ENCODE results near the gene LIG4.
"Not testable (repeated sequence)": the region's sequence is repeated elsewhere in the genome, so short reads cannot be mapped to it uniquely, and the experiment has no call there.

LIG4 gene

DNA sequence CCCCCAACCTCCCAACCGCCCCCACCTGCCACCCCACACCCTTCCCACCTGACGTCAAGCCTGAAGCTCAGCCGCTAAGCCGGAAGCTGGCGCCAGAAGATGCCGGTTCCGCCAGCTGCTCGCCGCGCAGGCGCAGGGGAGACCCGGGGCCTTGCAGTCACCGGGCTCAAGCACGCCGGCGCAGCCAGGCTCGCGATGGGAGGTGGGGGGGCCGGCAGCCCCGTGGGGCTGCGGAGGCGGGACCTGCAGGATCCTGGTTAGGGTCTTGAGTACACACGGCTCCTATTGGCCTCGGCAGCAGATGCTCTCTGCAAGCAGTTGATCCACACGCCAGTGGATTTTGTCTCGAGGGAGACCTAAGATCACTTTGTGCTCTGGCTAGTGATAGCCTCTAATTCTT, at the start of gene LIG4:
TSS of gene LIG4 (minus strand) at position 101 of the 400 bp plus-strand sequence. CDS start 4,268 bp downstream, outside the sequence.
- FAIRE-seq, result peak; percentile 90
- peak; percentile 85 for DNase-seq (ENCODE audit: insufficient read length, low spot score)

DNA sequence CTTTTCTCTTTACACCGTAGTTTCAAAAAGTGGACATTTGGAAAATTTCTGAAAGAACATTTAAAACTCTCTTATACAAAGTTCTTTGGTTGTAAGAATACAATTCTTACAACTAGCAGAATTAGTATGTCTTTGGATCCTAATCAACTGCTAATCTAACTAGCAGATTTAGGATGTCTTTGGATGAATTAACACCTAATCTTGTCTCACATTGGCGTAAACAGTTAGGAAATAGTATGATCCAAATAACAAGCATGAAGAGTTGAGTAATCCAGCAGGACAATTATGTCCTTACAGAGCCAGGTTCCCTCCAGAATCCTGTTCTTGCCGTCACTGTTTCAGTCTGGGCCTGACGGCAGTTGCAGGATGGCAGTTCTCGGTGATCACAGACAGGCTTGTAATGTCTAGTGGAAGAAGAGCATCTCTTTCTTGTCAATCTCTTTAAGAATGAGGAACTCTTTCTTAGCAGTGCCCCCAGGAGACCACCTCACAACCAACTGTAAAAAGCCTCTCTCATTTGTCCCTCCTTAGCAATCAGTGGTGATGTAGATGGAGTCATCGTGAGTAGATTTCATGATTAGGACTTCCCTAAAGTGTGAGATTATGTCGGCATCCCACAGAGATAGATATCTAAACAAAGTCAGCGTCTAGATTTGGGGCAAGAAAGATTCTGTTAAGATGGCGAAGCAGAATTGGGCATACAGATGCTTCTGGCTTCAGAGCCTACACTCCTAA, 48.5 kb upstream of the LIG4 start:
- DNase-seq (ENCODE audit: insufficient read length, low spot score) (no peak), FAIRE-seq (no peak)

DNA sequence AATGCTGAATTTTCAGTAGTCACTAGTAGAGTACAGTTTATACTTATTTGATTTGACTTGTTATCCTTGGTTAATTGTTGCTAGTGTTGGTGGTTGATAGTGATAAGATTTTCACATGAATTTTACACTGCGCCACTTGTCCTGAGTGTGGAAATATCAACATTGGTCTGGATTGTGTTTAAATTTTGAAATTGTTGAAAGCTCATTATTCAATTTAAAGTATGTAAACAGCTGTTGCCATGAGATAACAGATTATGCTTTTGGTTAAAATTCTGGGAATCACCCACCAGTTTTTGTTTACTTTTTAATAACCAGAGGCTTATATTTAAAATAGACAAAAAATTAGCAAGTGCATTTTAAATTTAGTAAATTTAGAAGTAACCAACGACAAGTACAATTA, 41.9 kb upstream of the LIG4 start:
- no peak for FAIRE-seq

GRCh38 chr13:108249150-108249549, 33.8 kb upstream of the LIG4 start:
- DNase-seq (ENCODE audit: insufficient read length, low spot score), result no peak
- peak; percentile 21 for FAIRE-seq

More for the DNA sequence above, 41.9 kb upstream of the LIG4 start:
- no peak for DNase-seq (ENCODE audit: insufficient read length, low spot score)

- no peak for FAIRE-seq
These were observed 15.0 kb upstream of the LIG4 start for GRCh38 chr13:108230377-108230776.

DNA sequence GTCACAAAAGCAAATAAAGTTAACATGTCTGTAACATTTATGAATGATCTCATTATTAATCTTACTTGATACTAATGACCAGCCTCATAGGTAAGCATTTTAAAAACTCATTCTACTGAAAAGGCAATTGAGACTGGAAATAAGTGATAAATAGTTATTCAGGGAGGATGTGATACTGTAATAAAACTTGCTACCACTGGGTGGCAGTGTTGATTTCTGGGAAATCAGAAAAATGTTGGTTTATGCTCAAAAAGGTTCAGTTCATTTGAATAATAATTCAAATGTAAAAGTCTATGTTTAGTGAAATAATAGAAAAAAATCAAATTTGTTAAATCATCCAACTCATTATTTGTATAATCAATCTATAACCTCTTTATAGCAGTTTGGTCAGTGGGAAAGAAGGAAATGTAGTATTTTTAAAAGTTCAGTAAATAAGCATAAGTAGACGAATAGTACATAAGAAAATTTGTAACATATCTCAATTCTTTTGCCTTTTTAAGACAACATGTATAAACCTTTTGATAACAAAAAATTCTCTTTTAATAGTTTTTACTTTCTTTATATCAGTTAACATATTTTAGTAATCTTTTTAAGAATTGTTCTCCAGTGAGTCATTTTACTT, 12.4 kb upstream of the LIG4 start:
- no peak for DNase-seq (ENCODE audit: insufficient read length, low spot score)
- peak; percentile 92 for FAIRE-seq

More at GRCh38 chr13:108230377-108230776, 15.0 kb upstream of the LIG4 start:
- no peak for DNase-seq (ENCODE audit: insufficient read length, low spot score)

- FAIRE-seq, result peak; percentile 75
- DNase-seq (ENCODE audit: insufficient read length, low spot score), result no peak
These were observed 10.8 kb upstream of the LIG4 start for GRCh38 chr13:108226184-108226583.

DNA sequence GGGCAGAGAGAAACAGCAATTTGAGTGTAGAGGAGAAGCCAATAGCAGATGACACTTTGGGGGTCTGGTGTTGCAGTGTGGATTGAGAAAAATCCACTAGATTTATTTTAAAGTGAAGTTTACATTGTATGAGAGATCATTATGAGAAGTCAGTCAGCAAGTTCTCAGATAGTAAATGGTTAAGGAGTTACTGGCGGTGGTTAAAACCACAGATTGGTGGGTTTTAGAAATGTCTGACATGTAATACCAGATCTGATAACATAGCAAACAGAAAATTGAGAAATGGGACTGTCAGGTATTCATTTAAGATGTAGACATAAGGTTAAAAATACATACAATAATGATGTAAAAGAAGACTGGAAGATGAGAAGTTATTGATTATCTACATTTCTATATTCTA, 10.1 kb upstream of the LIG4 start:
- FAIRE-seq (no peak), DNase-seq (ENCODE audit: insufficient read length, low spot score) (no peak)

- no peak for FAIRE-seq
- no peak for DNase-seq (ENCODE audit: insufficient read length, low spot score)
These were observed 8.6 kb upstream of the LIG4 start for GRCh38 chr13:108223687-108224503.

DNA sequence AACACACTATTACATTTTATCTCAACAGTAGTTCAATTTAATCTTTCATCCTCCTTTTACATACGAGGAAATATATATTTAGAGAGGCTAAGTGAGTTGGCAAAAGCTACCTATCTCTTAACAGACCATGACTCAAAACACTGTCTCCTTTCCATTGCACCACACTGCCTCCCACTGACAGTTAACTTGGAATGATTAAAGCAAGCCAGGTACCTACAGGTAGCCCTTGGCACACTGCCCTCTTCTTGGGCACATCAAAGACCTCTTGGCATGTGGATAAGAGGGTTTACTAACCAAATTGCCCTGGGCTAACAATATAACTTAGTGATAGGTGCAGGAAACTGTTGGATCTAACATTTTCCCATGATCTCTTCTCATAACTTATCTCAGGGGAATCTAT, 4.7 kb upstream of the LIG4 start:
- FAIRE-seq (peak; percentile 60), DNase-seq (ENCODE audit: insufficient read length, low spot score) (no peak)

- DNase-seq (ENCODE audit: insufficient read length, low spot score) (peak; percentile 78), FAIRE-seq (peak; percentile 93)
These were observed 3.0 kb upstream of the LIG4 start, which contains the start of gene ABHD13 for GRCh38 chr13:108218044-108218974. TSS of gene ABHD13 (plus strand) at chr13:108218392. CDS start at chr13:108229219, 10,827 bp downstream.

- not testable (repeated sequence) for FAIRE-seq; DNase-seq (ENCODE audit: insufficient read length, low spot score)
These were observed 2.1 kb upstream of the LIG4 start for GRCh38 chr13:108217307-108218043.

DNA sequence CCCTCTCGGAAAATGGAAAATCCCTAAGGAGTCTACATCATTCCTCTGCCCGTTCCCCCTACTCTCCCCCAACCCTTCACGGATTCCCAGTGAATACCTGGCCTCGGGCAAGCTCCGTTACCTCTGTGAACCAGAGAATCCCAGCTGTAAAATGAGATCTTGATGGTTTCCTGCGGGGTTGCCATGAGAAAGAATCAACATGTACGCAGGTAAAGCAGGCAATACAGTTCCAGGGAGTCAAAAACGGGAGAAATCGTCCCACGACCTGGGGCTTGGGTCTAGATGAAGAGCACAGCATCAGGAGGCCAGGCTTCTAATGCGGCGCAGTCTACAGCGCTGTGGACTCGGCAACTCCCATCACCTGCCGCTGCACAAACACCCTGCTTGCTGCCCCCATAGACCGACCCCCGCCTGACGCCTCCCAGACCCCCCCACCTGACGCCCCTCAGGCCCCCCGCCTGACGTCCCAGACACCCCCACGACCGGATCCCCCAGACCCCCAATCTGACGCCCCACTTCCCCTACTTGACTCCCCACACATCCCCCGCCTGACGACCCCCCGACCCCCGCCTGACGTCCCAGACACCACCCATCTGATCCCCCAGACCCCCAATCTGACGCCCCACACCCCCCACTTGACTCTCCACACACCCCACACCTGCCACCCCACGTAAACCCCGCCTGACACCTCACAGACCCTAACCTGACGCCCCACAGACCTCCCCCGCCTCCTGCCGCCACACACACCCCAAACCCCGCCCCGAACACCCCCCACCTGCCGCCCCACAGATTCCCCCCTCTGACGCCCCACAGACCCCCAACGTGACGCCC, 680 bp downstream of the LIG4 start:
- DNase-seq (ENCODE audit: insufficient read length, low spot score) (no peak), FAIRE-seq (no peak)

- peak; percentile 11 for FAIRE-seq
- no peak for DNase-seq (ENCODE audit: insufficient read length, low spot score)
These were observed 1.4 kb downstream of the LIG4 start for GRCh38 chr13:108213946-108214345.

DNA sequence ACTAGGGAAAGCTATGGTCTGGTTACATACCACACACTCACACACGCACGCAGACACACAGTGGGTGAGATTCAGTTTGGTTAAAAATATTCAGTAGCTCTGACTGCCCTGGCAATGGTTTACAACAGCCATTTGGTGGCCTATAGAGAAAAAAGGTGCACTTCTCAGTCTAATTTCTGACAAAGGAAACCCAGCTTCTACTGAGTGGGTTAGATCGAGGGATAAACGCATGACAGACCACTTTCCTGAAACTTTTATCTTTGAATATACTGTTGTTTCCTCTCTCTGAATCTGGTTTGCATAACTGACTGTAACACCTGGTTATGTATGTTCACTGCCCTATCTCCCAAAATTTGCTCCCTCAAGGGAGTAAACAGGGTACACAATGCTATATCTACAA, 2.5 kb downstream of the LIG4 start:
- DNase-seq (ENCODE audit: insufficient read length, low spot score), result no peak
- peak; percentile 82 for FAIRE-seq

- peak; percentile 52 for FAIRE-seq
These were observed 4.8 kb downstream of the LIG4 start for GRCh38 chr13:108210551-108210950.

DNA sequence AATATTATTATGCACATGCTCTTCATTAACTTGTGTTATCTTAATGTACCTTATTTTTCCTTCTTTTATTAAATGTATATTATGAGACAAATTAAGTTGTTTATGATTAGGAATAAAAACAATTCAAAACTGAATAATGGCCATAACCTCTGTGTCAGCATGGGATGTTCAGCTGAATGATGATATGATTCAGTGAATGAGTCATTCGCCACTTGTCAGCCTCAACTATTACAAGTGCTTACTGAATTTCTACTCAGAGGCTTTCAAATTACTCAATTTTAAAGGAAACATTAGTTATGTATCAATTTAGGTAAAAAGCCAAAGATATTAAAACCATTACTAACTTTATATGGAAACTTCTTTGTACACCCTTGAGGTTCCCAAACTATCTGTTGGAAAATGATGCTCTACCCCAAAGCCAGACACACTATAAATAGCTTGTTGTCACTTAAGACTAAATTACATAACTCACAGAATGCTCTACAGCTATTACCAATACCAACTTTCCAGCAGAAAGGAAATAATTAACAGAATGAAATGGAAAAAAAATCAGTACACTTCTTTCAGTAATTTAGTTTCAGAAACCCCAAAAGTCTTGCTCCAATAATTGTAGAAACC, 14.4 kb downstream of the LIG4 start:
- DNase-seq (ENCODE audit: insufficient read length, low spot score), result no peak
- FAIRE-seq, result no peak

More at GRCh38 chr13:108210551-108210950, 4.8 kb downstream of the LIG4 start:
- no peak for DNase-seq (ENCODE audit: insufficient read length, low spot score)

GRCh38 chr13:108195861-108196260, 19.5 kb downstream of the LIG4 start:
- DNase-seq (ENCODE audit: insufficient read length, low spot score), result no peak
- no peak for FAIRE-seq
